PC-3 (cell line): ENCODE results near the gene SLC44A3.

Source experiments
- CTCF ChIP-seq: fragments of 300-600 bp; sonication (generic); conservative IDR thresholded peaks from 2 replicates; pipeline ENCODE4 v1.5.1; 2017; ENCODE audit warnings: antibody characterized with exemption, low read depth, mild to moderate bottlenecking, low read length
- EZH2 ChIP-seq: fragments of 300-600 bp; sonication (generic); IDR thresholded peaks from one replicate; pipeline ENCODE4 v1.6.1; 2017; ENCODE audit warnings: antibody characterized with exemption, mild to moderate bottlenecking, low read length; ENCODE audit not compliant: unreplicated experiment
- EZH2phosphoT487 ChIP-seq: fragments of 300-600 bp; sonication (generic); IDR thresholded peaks from 2 replicates; pipeline ENCODE4 v1.6.1; 2018; ENCODE audit warnings: mild to moderate bottlenecking, antibody characterized with exemption, low read length, borderline replicate concordance

GRCh38 chr1:94827434-94827833 is 7.3 kb downstream of the SLC44A3 start:
- TF ChIP-seq CTCF (no peak), EZH2 (no peak), EZH2phosphoT487 (no peak)
